Measurements from ENCODE around the gene ZRANB3.
"Not testable (repeated sequence)": the region's sequence is repeated elsewhere in the genome, so short reads cannot be mapped to it uniquely, and the experiment has no call there.

The ZRANB3 gene

DNA sequence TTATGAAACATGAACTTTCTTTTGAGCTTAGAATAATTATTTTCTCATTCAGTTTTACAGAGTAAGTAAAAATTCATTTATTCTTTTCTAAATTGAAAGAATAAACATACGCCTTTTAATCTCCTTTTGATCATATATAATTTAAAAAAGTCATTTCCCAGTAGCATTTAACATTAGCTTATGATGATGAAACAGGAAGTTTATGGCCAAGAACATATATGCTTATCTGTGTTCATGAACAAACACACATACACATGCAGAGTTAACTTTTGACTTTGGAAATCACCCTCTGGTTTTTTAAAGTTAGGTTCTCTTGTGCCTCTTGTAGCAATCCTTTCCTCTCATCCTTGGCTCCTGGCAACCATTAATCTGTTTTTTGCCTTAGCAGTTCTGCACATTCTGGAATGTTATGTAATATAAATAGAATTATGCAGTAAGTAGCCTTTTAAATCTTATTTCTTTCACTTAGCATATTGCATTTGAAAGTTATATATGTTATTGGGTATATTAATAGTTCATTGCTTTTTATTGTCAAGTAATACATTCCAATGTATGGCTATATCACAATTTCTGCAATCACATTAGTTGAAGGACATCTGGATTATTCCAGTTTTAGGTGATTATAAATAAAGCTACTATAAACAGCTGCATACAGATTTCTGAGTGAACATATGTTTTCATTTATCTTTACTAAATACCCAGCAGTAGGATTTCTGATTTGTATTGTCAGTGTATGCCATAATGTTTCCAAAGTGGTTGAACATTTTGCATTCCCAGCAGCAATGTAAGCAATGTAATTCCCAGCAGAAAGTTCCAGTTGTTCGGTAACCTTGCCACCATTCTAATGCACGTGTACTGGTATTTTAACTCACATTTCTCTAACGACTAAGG lies 210.3 kb downstream of the ZRANB3 start:
- DNase-seq: no peak

GRCh38 chr2:135318808-135319207 lies 212.2 kb downstream of the ZRANB3 start:
- no peak for DNase-seq

GRCh38 chr2:135317375-135317774 lies 213.6 kb downstream of the ZRANB3 start:
- no peak for DNase-seq

GRCh38 chr2:135311962-135312361 lies 219.1 kb downstream of the ZRANB3 start:
- DNase-seq: no peak

DNA sequence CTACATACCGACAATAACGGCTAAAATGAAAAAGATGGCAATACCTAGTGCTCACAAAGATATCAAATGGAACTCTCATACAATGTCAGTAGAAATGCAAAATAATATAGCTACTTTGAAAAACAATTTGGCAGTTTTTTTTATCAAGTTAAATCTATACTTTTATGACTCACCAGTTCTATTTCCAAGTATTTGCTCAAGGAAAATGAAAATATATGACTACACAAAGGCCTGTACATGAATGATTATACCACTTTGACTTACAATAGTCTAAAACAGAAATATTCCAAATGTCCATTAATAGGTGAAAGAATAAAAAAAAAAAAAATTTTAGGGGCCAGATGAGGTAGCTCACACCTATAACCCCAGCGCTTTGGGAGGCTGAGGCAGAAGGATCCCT lies 219.8 kb downstream of the ZRANB3 start:
- DNase-seq: no peak

DNA sequence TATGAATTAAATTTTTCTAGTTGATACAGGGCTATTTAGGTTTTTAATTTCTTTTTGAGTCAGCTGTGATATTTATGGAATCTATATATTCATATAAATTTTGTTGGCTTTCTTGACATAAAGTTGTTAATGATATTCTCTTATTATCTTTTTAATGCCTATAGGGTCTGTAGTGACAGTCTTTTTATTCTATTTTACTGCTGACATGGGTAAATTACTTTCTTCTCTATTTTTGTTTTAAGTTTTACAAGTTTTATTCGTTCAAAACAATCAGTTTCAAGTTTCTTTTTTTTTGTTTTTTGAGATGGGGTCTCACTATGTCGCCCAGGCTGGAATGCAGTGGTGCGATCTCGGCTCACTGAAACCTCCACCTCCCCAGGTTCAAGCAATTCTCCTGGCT lies 226.3 kb downstream of the ZRANB3 start:
- no peak for DNase-seq

DNA sequence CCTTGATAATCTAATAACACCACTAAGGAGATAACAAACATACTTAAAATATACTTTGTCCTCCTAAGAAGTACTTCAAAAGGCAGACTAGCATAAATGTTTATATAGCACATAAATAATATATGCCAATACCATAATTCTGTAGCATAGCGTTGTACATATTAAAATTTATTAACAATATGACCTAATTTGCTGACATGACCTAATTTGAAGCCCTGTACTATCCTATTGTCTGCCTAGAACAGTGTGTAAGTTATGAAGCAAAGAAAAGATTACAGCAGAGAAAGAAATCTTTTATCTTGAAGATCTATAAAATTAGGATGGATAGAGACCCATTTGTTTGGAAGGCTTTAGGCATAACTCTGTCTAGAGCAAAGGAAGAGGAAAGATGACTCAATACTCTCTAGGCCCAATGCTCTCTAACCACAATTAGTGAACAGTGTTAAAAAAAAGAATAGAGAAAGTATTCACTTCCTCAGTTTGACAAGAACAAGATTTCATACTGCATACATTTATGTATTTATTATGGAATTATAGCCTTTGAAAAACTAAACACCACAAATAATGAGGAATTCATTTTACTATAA lies 231.3 kb downstream of the ZRANB3 start:
- DNase-seq: no peak

GRCh38 chr2:135299165-135299564 lies 231.9 kb downstream of the ZRANB3 start:
- DNase-seq: no peak

- not testable (repeated sequence) for DNase-seq
These were observed 243.9 kb downstream of the ZRANB3 start for GRCh38 chr2:135287121-135287520.

DNA sequence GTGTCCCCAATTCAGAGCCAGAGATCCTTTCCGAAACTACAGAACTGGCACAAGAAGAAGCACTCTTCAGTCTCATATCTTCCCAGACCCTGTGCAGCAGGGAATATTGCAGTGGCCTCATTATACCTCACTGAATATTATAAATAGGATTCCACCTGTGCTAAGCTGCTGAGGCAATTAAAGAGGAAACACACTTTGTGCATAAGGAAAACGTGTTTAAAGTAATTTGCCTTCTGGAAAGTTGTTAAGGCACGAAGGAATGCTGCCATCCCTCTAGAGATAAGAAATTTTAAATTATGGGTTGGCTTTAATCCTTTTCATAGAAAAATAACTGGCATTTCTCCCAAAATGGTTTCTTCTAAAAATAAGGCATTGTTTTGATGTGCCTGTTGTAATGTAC lies 245.6 kb downstream of the ZRANB3 start:
- DNase-seq: no peak

DNA sequence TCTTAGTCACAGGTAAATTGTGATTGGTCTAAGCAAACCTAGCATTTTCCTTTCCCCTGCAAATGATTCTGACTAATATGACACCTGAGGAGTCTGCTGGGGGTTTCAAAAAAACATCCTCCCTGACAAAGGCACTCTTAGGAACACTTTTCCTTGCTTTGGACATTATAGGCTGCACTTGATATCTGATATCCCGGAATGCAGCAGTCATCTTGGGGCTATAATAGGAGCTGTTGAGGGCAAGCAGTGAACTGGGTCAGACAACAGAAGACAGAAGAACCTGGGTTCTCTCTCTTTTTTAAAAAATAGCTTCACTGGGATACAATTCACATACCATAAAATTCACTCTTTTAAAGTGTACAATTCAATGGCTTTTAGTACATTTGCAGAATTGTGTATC lies 249.6 kb downstream of the ZRANB3 start:
- DNase-seq: no peak

DNA sequence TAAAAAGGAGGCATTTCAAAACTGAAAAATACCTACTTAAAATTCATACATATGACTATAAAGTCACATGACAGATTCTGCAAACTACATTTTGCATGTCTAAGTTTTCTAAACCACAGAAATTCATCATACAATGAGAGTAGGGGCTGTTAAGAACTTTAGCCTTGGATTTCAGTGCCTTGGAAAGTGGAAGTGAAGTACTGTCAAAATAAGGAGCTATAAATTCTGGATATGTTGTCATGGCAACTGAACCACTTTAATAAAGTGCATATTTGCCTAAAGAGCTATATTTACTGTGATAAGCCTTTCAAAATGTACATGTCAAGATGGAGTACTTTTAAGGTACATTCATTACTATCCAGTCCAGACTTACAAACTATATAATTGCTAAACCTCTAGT lies 251.8 kb downstream of the ZRANB3 start:
- DNase-seq: no peak

DNA sequence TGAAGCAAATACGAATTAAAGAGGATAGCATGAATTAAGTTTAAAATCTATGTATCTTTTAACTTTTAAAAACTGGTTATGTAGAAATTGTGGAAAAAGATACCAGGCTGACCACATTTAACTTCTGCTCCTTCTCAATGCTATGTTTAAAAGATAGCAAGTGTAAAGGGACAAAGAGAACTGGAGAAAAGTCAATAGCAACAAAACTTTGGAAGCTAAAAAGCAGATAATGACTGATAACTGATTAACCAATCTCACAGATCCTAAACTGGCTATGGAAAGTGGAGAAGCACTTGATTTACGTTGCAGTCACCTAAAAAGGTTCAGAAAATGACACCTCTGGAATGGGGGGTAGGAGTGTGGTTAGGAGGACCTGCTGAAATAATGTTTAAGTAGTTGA lies 254.5 kb downstream of the ZRANB3 start:
- DNase-seq: no peak

DNA sequence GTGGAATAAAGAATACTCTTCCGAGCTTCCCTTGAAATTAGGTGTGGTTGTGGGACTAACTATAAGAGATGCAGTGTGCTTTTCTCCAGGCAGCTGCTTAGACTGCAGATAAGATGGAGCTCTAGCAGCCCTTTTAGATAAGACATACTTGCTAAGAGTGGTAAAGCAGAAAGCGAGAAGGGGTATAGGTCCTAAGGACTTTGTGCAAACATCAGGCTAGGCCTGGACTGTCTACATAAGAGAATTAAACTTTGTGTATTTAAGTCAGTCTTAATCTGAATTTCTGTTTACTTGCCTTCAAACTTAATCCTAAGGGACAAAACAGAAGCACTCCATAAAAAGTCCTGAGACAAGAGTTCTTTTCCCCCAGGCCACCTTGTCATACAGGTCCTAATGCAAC lies 260.0 kb downstream of the ZRANB3 start:
- DNase-seq: no peak

GRCh38 chr2:135265960-135266490 lies 265.0 kb downstream of the ZRANB3 start:
- DNase-seq: no peak

- DNase-seq: no peak
These were observed 271.9 kb downstream of the ZRANB3 start for GRCh38 chr2:135259123-135259522.

GRCh38 chr2:135258193-135258592 lies 272.8 kb downstream of the ZRANB3 start:
- DNase-seq: no peak

- DNase-seq: no peak
These were observed 273.5 kb downstream of the ZRANB3 start for GRCh38 chr2:135257383-135258090.

DNA sequence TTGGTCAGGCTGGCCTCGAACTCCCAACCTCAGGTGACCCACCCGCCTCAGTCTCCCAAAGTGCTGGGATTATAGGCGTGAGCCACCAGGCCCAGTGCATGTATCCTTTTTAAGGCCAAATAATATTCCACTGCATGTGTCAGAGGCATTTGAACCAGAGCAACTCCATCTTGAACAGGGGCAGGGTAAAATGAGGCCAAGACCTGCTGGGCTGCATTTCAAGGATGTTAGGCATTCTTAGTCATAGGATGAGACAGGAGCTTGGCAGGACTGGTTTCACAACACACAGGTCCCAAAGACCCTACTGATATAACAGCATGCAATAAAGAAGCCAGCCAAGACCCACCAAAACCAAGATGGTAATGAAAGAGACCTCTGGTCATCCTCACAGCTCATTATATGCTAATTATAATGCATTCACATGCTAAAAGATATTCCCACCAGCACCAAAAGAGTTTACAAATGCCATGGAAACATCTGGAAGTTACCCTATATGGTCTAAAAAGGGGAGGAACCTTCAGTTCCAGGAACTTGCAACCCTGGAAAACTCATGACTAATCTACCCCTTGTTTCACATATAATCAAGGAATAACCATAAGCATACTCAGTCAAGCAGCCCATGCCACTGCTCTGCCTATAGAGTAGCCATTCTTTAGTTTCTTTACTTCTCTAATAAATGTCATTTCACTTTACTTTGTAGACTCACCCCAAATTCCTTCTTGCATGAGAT lies 274.3 kb downstream of the ZRANB3 start:
- no peak for DNase-seq

DNA sequence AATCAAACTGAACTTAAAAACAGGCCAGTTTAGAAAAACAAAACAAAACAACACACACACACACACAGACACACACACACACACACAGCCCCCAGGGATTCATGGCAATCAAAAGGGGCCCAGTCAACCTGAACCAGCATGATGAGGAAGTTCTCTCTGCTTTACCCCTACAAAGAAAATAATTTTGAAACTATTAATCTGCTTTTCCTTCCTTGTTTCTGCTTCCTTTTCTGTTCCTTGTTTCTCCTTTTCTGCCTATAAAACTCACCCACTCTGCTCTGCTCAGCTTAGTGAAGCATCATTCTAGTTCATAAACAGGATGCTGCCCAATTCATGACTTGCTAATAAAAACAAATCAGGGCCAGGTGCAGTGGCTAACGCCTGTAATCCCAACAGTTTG lies 275.8 kb downstream of the ZRANB3 start:
- no peak for DNase-seq

GRCh38 chr2:135252805-135253458 lies 278.1 kb downstream of the ZRANB3 start:
- no peak for DNase-seq

DNA sequence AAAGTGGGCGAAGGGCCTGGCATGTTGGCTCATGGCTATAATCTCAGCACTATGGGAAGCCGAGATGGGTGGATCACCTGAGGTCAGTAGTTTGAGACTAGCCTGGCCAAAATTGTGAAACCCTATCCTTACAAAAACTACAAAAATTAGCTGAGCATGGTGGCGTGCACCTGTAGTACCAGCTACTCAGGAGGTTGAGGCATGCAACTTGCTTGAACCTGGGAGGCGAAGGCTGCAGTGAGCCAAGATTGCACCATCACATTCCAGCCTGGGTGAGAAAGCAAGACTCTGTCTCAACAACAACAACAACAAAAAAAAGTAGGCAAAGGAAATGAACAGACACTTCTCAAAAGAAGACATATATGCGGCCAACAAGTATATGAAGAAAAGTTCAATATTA lies 282.4 kb downstream of the ZRANB3 start:
- no peak for DNase-seq
